IMR-90 (cell line): ENCODE measurements around the gene NT5M. TPM values are rescaled to one million over a fixed set of nuclear protein-coding genes. Genes with fewer than 3 reads are reported as not detected.

Experiments
- ATAC-seq: fragments of 200-7000 bp; cut with Tn5 transposase; 2 replicates; pipeline ENCODE4 v1.9.1; 2020; ENCODE audit warnings: low read depth, mild to moderate bottlenecking, moderate library complexity
- Bru-seq: library from RNA; stranded (reverse); fragments of 400-500 nt; gene quantifications from one replicate; lab custom pipeline; 2021; lab: Mats Ljungman, UMichigan
- BruChase-seq, 2 experiments: library from RNA; stranded (reverse); fragments of 400-500 nt; gene quantifications; one replicate each; lab custom pipeline; 2021; lab: Mats Ljungman, UMichigan
- BruUV-seq: library from RNA; stranded (reverse); fragments of 400-500 nt; replicated peaks from 2 replicates; lab custom pipeline; 2021; lab: Mats Ljungman, UMichigan
- CTCF ChIA-PET: fragments of 300-600 bp; formaldehyde crosslinking; extraction: SDS; loops from one replicate; lab custom pipeline; 2021; ENCODE audit warnings: antibody characterized with exemption; lab: Yijun Ruan, JAX
- POLR2A ChIA-PET: fragments of 300-600 bp; sonication (Branson Sonifier 250); formaldehyde crosslinking; loops from one replicate; lab custom pipeline; 2022; ENCODE audit warnings: antibody characterized with exemption; ENCODE audit not compliant: unreplicated experiment; lab: Charles Lee
- DNase-seq: peaks from one replicate; pipeline ENCODE4 v3.0.0; 2013
- H2AFZ ChIP-seq: replicated peaks from 2 replicates; pipeline ENCODE3; 2013; ENCODE audit warnings: low read length, mild to moderate bottlenecking; ENCODE audit not compliant: poor library complexity
- H2AK5ac ChIP-seq: 2 replicates; pipeline ENCODE4 v1.6.1; 2013; ENCODE audit warnings: low read depth, low read length, inconsistent platforms
- H2AK9ac ChIP-seq: replicated peaks from 2 replicates; pipeline ENCODE3; 2013; ENCODE audit warnings: mild to moderate bottlenecking, low read depth, low read length, moderate library complexity; ENCODE audit not compliant: poor library complexity
- H2BK120ac ChIP-seq: 2 replicates; pipeline ENCODE4 v1.6.1; 2013; ENCODE audit warnings: low read depth, low read length, inconsistent platforms
- H2BK15ac ChIP-seq: 3 replicates; pipeline ENCODE4 v1.6.1; 2013; ENCODE audit warnings: low read depth, low read length, inconsistent platforms
- H2BK20ac ChIP-seq: 2 replicates; pipeline ENCODE4 v1.6.1; 2013; ENCODE audit warnings: low read depth, mild to moderate bottlenecking, inconsistent platforms, low read length, moderate library complexity
- H2BK5ac ChIP-seq: 2 replicates; pipeline ENCODE4 v1.6.1; 2013; ENCODE audit warnings: mild to moderate bottlenecking, low read depth, low read length, inconsistent platforms; ENCODE audit not compliant: poor library complexity, severe bottlenecking
- H3K14ac ChIP-seq: replicated peaks from 2 replicates; pipeline ENCODE4 v1.6.1; 2013; ENCODE audit warnings: low read depth, low read length, inconsistent platforms
- H3K18ac ChIP-seq: 2 replicates; pipeline ENCODE4 v1.6.1; 2013; ENCODE audit warnings: low read depth, low read length, control low read depth
- H3K23ac ChIP-seq: 2 replicates; pipeline ENCODE4 v1.6.1; 2013; ENCODE audit warnings: low read depth, low read length, inconsistent platforms
- H3K27ac ChIP-seq: 2 replicates; pipeline ENCODE4 v1.5.1; 2013; ENCODE audit warnings: mild to moderate bottlenecking, control low read depth, low read length; ENCODE audit not compliant: insufficient read depth
- H3K27me3 ChIP-seq: 2 replicates; pipeline ENCODE4 v1.6.1; 2013; ENCODE audit warnings: low read length; ENCODE audit not compliant: control insufficient read depth, insufficient read depth
- H3K36me3 ChIP-seq: 2 replicates; pipeline ENCODE4 v1.6.1; 2013; ENCODE audit warnings: low read length, mixed read lengths; ENCODE audit not compliant: control insufficient read depth, insufficient read depth
- H3K4ac ChIP-seq: 2 replicates; pipeline ENCODE4 v1.6.1; 2013; ENCODE audit warnings: low read depth, low read length, inconsistent platforms
- H3K4me1 ChIP-seq: 2 replicates; pipeline ENCODE4 v1.6.1; 2013; ENCODE audit warnings: low read length, mixed read lengths; ENCODE audit not compliant: control insufficient read depth, insufficient read depth
- H3K4me2 ChIP-seq: 2 replicates; pipeline ENCODE4 v1.6.1; 2013; ENCODE audit warnings: low read depth, mild to moderate bottlenecking, control low read depth, low read length, moderate library complexity
- H3K4me3 ChIP-seq: 2 replicates; pipeline ENCODE4 v1.5.1; 2013; ENCODE audit warnings: low read depth, mild to moderate bottlenecking, control low read depth, low read length, moderate library complexity; ENCODE audit not compliant: insufficient read depth
- H3K56ac ChIP-seq: 2 replicates; pipeline ENCODE4 v1.6.1; 2013; ENCODE audit warnings: low read length, inconsistent platforms; ENCODE audit not compliant: insufficient read depth; ENCODE audit errors: extremely low read depth
- H3K79me1 ChIP-seq, 2 experiments: 2 replicates each; pipeline ENCODE4 v1.6.1; 2013; ENCODE audit warnings: low read length in 2 of 2, inconsistent platforms in 1 of 2, low read depth in 1 of 2
- H3K9ac ChIP-seq: 2 replicates; pipeline ENCODE4 v1.6.1; 2013; ENCODE audit warnings: low read depth, low read length, control low read depth
- H3K9me1 ChIP-seq: 2 replicates; pipeline ENCODE4 v1.6.1; 2013; ENCODE audit warnings: low read length, inconsistent platforms; ENCODE audit not compliant: insufficient read depth
- H3K9me3 ChIP-seq: 2 replicates; pipeline ENCODE4 v1.6.1; 2013; ENCODE audit warnings: low read length; ENCODE audit not compliant: control insufficient read depth, insufficient read depth
- H4K20me1 ChIP-seq: 2 replicates; pipeline ENCODE4 v1.6.1; 2013; ENCODE audit warnings: low read length, inconsistent platforms; ENCODE audit not compliant: insufficient read depth
- H4K5ac ChIP-seq: 2 replicates; pipeline ENCODE4 v1.6.1; 2013; ENCODE audit warnings: mild to moderate bottlenecking, low read depth, low read length, control low read depth
- H4K8ac ChIP-seq, 2 experiments: 2 replicates each; pipeline ENCODE4 v1.6.1; 2013; ENCODE audit warnings: low read depth in 2 of 2, low read length in 2 of 2, control low read depth in 1 of 2, inconsistent platforms in 1 of 2
- H4K91ac ChIP-seq: 2 replicates; pipeline ENCODE4 v1.6.1; 2013; ENCODE audit warnings: low read depth, low read length, inconsistent platforms; ENCODE audit not compliant: insufficient read depth
- ELK1 ChIP-seq: fragments of 150-350 bp; IDR thresholded peaks from 2 replicates; pipeline ENCODE4 v1.6.1; 2016; ENCODE audit warnings: low read depth, mild to moderate bottlenecking, low read length, moderate library complexity, borderline replicate concordance
- MXI1 ChIP-seq: IDR thresholded peaks from 2 replicates; pipeline ENCODE4 v1.6.1; 2012; ENCODE audit warnings: low read depth, mild to moderate bottlenecking, low read length, moderate library complexity, borderline replicate concordance
- WGBS, 2 experiments: methylation state at CpG; one replicate each; pipeline versions ENCODE4 v1.1.5 to v1.1.7; 2013; ENCODE audit warnings: missing lambda C conversion rate in 2 of 2; ENCODE audit not compliant: insufficient read length in 1 of 2; ENCODE audit errors: extremely low coverage in 2 of 2; 5-methylcytosine and 5-hydroxymethylcytosine counted together
- dilution Hi-C: fragments of 300-500 bp; cut with HindIII; formaldehyde crosslinking; loops from one replicate; pipeline ENCODE4 v1.14.3; 2018; ENCODE audit warnings: low sequenced_read_pairs; ENCODE audit not compliant: unreplicated experiment
- in situ Hi-C: fragments of 300-500 bp; cut with MboI; formaldehyde crosslinking; loops from 3 replicates; pipeline ENCODE4 v1.14.3; 2019; ENCODE audit warnings: low sequenced_read_pairs, inconsistent platforms, mixed read lengths
- intact Hi-C: fragments of 100-400 bp; cut with micrococcal nuclease; formaldehyde crosslinking; loops from 2 replicates; pipeline ENCODE4 v1.10.0; 2022
- long read RNA-seq: library from polyadenylated mRNA; unstranded; transcript quantifications from one replicate; pipeline ENCODE4 v2.0.0, GENCODE V29; 2021; ENCODE audit not compliant: unreplicated experiment
- polyA plus RNA-seq, 3 experiments: library from polyadenylated mRNA; depleted of rRNA; stranded (reverse); fragments of >200 nt; gene quantifications; 2 replicates each; pipeline ENCODE4 v1.2.3, GENCODE V29; 2012; ENCODE audit warnings: low replicate concordance in 1 of 3
- total RNA-seq: library from RNA; depleted of rRNA; stranded (reverse); fragments of >200 nt; gene quantifications from 2 replicates; pipeline ENCODE4 v1.2.3, GENCODE V29; 2012; rRNA removed

The NT5M gene
- total RNA-seq (0.18 and 0.28 TPM in 2 replicates), polyA plus RNA-seq (2012; rRNA removed) (0.32 and 0.55 TPM in 2 replicates), Bru-seq, nascent RNA (percentile 28 among the genes with signal in this experiment), BruChase-seq, experiment 1, labeled RNA remaining after a 6-hour chase (percentile 37 among the genes with signal in this experiment), BruChase-seq, experiment 2, labeled RNA remaining after a 2-hour chase (percentile 31 among the genes with signal in this experiment)
- 0.11 and 0.51 TPM in 2 replicates for polyA plus RNA-seq (2012; cell fraction: cytosol; rRNA removed)
- polyA plus RNA-seq (2012; cell fraction: nucleus; rRNA removed; ENCODE audit: low replicate concordance): 0.45 and 1.1 TPM in 2 replicates
- long read RNA-seq: 0 reads

DNA sequence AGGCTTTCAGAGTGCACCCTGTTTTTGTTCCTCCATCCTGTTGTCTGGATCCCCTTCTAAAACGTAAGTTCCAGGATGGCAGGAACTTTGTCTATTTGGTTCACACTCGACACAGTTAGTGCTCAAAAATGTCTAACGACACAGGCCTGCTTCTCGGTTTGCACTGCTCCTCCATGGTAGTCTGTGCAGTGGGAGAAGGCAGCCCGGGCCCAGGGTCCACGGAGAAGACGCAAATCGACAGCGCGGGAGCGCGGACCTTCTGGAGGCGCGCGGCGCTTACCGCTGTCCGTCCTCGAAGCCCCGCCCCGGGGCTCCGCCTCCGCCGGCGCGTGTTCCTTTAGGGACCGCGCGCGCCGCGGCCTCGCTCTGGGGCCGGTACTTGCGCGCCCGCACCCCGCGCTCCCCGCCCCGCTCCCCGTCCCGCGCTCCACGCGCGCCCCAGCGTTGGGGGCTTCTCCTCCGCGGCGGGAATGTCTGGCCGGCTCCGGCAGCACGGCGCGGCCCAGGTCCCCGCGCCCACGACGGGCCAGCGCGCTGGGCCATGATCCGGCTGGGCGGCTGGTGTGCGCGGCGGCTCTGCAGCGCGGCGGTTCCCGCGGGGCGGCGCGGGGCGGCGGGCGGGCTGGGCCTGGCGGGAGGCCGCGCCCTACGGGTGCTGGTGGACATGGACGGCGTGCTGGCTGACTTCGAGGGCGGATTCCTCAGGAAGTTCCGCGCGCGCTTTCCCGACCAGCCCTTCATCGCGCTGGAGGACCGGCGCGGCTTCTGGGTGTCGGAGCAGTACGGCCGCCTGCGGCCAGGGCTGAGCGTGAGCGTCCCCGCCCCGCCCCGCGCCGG lies at the start of gene NT5M:
TSS of gene NT5M (plus strand) at position 364 of the 837 bp plus-strand sequence. CDS start at position 542, 178 bp downstream.
- peak; percentile 96 for ATAC-seq
- dilution Hi-C loops: no loop called here

More for the DNA sequence above, at the start of gene NT5M:
- peak within 1 kb of the TSS; percentile 98 for H3K4me2 ChIP-seq
- H2BK20ac ChIP-seq: no peak within 1 kb of the TSS
- peak; percentile 58 for DNase-seq
- WGBS, 2 experiments: 0% methylated on average over 66 of the region's 107 CpGs; no CpG with 5 or more reads in 1 of the 2 experiments
- peak within 1 kb of the TSS; percentile 34; the same call in 1 of the 2 replicates for H3K18ac ChIP-seq
- in situ Hi-C loops (no loop called here), intact Hi-C loops (no loop called here)
- no peak within 1 kb of the TSS for H4K91ac ChIP-seq
- peak within 1 kb of the TSS; percentile 83 for H3K9ac ChIP-seq
- no peaks in the 10 kb centered on the region for H3K36me3 ChIP-seq
- H3K9me3 ChIP-seq: no peaks in the 10 kb centered on the region
- peak within 1 kb of the TSS; percentile 78 for H3K4me3 ChIP-seq
- H2AFZ ChIP-seq: peak within 1 kb of the TSS; percentile 96
- H3K27me3 ChIP-seq: no peaks in the 10 kb centered on the region; the same call in 1 of the 2 replicates
- H4K8ac ChIP-seq: peak within 1 kb of the TSS; percentile 61 to 86; a peak in 3 of 4 replicates
- peak within 1 kb of the TSS; percentile 32; the same call in 1 of the 2 replicates for H3K23ac ChIP-seq
- H3K27ac ChIP-seq: no peak within 1 kb of the TSS; the same call in 1 of the 2 replicates
- no peaks in the 10 kb centered on the region; the same call in 1 of the 2 replicates for H3K9me1 ChIP-seq
- no peak within 1 kb of the TSS for H2BK120ac ChIP-seq
- H4K5ac ChIP-seq: peak within 1 kb of the TSS; percentile 73; the same call in 1 of the 2 replicates
- H2BK15ac ChIP-seq: no peak within 1 kb of the TSS
- no peak within 1 kb of the TSS for H2BK5ac ChIP-seq
- peak within 1 kb of the TSS; percentile 10; the same call in 1 of the 2 replicates for H3K4ac ChIP-seq
- H2AK5ac ChIP-seq: peak within 1 kb of the TSS; percentile 54; the same call in 1 of the 2 replicates
- 0 out of 2 replicates have a peak within 1 kb of the TSS, but pooled peaks have one; percentile 56 for H3K14ac ChIP-seq
- H3K4me1 ChIP-seq: peaks cover 3% of the 10 kb centered on the region
- no peaks in the 10 kb centered on the region for H3K79me1 ChIP-seq
- peak within 1 kb of the TSS; percentile 87 for H2AK9ac ChIP-seq
- peak; percentile 54; the same call in 1 of the 2 replicates for TF ChIP-seq MXI1
- no peak for TF ChIP-seq ELK1
- CTCF ChIA-PET: no interaction called here
- BruUV-seq: no TSS peak
- POLR2A ChIA-PET: no interaction called here
- no peaks in the 10 kb centered on the region for H4K20me1 ChIP-seq
- H3K56ac ChIP-seq: 0 out of 2 replicates have a peak within 1 kb of the TSS, but pooled peaks have one; percentile 22
